OCI-LY3 (cell line): ENCODE results near the gene ABCF1.

Source experiments
- EZH2phosphoT487 ChIP-seq: fragments of 200-600 bp; shearing (Covaris generic); IDR thresholded peaks from 2 replicates; pipeline ENCODE4 v1.6.1; 2018; ENCODE audit warnings: antibody characterized with exemption, mixed run types, low read depth
- TF ChIP-seq, protein P1 (sequence below): fragments of 200-600, 300-600 bp; sonication (generic); IDR thresholded peaks from 2 replicates; pipeline ENCODE4 v1.5.1; 2014; ENCODE audit warnings: antibody characterized with exemption, low read length, low read depth

DNA sequence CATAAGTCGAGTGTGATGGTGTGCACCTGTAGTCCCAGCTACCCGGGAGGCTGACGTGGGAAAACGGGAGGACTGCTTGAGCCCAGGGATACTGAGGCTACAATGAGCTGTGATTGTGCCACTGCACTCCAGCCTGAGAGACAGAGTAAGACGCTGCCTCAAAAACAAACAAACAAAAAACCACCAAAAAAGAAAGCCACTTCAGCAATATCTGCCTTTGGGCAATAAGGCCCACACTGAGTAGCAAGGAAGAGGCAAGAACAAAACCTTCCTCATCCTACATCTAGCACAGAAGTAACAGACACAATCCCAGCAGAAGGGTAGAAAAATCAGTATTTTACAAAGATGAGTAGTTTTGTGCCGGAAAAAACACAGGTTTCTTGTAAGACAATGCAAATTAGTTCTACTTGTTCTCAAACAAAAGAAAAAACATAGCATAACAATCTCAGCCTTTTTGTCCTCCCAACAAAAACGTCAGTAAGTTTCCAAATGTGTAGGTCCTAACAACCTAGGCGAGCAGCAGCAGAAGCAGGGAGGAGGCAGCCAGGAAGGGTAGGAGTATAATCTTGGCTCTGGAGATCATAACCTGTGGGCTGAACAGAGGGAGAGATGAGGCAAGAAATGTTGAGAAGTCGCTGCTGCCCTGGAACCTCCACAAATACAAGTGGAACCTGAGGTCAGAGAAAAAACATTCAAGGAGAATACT lies 40.1 kb downstream of the ABCF1 start:
- TF ChIP-seq, protein P1, sequence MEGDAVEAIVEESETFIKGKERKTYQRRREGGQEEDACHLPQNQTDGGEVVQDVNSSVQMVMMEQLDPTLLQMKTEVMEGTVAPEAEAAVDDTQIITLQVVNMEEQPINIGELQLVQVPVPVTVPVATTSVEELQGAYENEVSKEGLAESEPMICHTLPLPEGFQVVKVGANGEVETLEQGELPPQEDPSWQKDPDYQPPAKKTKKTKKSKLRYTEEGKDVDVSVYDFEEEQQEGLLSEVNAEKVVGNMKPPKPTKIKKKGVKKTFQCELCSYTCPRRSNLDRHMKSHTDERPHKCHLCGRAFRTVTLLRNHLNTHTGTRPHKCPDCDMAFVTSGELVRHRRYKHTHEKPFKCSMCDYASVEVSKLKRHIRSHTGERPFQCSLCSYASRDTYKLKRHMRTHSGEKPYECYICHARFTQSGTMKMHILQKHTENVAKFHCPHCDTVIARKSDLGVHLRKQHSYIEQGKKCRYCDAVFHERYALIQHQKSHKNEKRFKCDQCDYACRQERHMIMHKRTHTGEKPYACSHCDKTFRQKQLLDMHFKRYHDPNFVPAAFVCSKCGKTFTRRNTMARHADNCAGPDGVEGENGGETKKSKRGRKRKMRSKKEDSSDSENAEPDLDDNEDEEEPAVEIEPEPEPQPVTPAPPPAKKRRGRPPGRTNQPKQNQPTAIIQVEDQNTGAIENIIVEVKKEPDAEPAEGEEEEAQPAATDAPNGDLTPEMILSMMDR, result no peak
- TF ChIP-seq EZH2phosphoT487, result no peak
